ENCODE results near the gene CTBP1.
A peak's percentile ranks its signal among the peaks of the same experiment; 100 is the strongest.

Gene CTBP1

DNA sequence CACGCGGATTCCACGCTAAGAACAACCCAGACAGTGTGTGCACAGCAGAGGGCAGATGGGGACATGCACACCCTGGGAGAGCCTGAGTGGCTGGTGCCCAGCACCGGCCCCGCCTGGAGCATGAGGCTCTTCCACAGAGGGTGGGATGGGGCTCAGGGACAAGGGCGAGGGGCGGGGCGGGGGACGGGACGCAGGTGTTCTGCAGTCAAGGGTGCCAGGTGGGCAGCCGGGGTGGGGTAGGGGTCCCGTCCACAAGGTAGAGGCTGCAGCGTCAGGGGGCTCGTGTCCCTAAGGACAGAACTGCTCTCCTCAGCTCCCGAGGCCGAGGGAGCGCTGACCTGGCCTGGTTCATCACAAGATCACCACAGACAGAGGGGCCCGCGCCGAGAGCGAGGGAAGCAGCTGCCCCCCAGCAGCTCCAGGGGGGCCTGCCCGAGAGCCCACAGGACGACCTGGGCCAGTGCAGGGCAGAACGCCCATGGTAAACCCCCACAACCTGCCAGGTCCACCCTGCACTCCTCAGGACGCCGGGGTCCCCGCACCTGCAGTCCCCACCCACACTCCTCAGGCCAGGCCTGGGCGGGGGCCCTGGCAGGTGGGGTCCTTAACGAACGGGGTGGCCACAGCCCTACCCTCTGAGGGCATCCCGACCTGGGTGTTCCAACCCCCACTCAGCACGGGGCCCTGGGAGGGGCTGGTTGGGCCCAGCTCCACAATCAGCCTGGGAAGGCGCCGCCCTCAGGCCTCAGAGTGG is 26.7 kb downstream of the CTBP1 start:
- DNase-seq: no peak

- DNase-seq: no peak
Observed at GRCh38 chr4:1221155-1221870, 27.6 kb downstream of the CTBP1 start.

DNA sequence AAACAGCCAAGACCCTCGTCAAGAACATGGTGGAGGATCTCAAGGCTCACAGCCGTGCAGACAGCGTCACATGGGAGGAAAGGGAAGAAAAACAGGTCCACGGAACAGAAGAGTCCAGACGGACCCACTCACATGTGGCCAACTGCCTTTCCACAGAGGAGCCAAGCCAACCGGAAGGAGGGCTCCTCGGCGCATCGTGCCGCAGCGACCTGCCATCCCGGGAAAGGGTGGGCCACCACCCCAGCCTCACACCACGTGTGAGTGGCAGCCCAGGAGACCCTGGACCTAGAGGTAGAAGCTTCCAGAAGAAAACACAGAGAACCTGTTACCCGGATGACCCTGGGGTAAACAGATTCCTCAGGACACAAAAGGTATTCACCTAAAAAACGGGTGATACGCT is 28.4 kb downstream of the CTBP1 start:
- no peak for DNase-seq

GRCh38 chr4:1219566-1219950 is 29.4 kb downstream of the CTBP1 start:
- no peak for DNase-seq

DNA sequence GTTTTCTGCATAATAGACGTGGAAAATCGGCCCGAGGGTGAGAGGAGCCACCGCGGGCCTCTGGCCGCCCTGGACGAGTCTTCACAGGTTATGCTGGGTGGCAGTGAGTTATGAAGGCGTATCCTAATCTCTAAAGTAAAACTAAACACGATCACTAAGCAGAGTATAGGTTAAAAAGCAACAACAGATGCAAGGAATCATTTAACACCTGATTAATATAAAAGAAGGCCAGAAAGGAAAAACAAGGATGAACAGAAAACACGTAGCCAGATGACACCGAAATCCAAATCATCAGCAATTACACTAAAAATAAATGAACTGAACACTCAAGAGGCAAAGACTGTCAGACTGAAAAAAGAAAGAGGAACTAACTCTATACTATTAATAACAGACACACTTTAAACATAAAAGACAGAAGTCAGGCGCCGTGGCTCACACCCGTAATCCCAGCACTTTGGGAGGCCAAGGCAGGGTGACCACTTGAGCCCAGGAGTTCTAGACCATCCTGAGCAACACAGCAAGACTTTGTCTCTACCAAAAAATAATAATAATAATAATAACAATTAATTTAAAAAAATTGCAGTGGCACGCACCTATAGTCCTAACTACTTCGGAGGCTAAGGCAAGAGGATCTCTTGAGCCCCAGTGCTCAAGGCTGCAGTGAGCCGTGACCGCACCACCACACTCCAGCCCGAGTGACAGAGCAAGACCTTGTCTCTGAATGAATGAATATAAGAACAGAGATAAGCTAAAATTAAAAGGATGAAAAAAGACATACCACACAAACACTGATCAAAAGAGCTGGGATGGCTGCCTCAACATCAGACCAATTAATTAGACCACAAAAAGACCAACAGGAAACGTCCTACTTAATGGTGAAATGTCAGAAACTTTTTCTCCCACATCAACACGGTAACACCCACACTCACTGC is 30.0 kb downstream of the CTBP1 start:
- DNase-seq: no peak

DNA sequence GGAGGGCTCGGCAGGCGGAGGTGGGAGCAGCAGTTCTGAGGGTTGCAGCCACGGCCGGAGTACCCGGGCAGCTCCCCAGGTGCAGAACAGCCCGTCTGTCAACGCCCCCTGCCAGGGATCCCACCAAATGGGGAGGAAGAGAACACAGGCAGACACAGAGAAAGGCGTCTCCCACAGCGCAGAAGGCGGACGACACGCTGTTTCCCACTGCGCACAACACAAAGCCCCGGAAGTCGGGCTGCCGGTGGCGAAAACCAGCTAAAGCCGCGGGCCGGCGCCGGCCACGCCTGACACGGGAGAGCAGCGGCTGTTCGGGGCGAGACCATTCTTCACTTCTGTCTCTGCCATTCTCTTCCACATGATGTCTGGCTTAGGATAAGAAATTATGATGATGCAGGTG is 31.6 kb downstream of the CTBP1 start:
- DNase-seq: no peak

- peak; percentile 72 for DNase-seq
Observed at GRCh38 chr4:1216869-1217294, 32.0 kb downstream of the CTBP1 start.

GRCh38 chr4:1216076-1216614 is 32.8 kb downstream of the CTBP1 start:
- DNase-seq: no peak

DNA sequence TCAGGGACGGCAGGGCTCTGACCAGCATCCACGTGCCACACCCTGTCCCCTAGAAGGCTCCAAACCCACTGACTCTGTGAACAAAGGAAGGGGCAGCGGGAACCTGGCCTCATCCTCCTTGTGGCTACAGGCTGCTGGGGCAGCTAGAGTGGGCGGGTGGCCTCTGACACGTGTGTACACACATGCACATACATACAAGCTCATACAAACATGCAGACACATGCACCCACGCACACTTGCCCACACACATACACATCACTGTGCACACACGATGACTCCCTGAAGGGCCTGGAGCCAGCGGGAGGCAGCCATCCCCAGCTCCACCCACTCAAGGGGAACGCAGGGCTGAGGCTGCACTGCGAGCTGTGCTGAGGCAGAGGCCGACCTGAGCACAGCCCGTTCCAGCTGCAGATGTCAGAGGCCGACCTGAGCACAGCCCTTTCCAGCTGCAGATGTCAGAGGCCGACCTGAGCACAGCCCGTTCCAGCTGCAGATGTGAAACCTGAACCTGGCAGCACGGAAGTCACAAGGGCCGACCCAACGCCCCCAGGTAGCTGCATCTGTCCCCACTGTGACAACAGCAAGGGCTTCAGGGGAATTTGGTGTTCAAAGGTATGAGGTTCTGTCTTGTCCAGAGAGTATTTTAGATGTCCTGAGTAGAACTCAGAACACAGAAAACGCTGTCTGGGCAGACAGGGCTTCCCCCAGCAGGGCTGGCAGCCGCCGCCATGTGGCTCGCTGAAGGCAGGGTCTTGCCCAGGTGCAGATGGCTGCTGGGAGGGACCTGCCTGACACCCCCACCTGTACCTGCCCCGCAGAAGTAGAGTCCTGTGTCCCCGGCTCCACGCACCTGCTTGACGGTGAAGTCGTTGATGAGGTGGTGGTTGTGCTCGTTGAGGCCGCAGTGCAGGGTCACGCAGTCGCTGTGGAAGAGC is 33.5 kb downstream of the CTBP1 start:
- DNase-seq: no peak

GRCh38 chr4:1214101-1215095 is 34.5 kb downstream of the CTBP1 start:
- DNase-seq: no peak

DNA sequence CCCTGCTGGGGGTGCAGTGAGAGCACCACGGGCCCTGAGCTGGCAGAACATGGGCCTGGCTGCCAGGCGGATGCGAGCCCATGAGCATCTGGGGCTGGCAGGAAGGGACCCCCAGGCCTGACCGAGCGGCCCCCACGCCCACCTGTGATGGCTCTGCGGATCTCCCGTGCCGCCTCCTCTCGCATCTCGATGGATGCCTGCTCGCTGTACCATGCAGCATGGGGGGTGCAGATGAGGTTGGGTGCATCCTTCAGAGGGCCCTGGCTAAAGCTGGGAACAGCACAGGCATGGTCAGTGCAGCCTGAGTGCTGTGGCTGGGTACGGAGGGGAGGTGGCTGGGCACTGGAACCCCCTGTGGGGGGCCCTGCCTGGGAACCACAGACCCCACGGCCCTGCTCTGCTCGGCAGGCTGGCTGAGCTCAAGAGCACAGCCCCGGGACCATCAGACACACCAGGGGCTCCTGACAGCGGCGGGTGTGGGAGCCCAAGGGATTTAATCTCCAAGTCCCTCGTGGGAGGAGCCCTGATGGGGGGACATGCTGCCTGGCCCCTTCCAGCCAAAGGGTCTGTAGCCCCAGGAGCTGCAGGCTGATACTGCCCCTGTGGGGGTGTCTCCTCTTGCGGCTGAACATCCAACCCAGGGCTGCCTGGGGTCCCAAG is 35.5 kb downstream of the CTBP1 start:
- no peak for DNase-seq

GRCh38 chr4:1212546-1213335 is 36.2 kb downstream of the CTBP1 start:
- no peak for DNase-seq

DNA sequence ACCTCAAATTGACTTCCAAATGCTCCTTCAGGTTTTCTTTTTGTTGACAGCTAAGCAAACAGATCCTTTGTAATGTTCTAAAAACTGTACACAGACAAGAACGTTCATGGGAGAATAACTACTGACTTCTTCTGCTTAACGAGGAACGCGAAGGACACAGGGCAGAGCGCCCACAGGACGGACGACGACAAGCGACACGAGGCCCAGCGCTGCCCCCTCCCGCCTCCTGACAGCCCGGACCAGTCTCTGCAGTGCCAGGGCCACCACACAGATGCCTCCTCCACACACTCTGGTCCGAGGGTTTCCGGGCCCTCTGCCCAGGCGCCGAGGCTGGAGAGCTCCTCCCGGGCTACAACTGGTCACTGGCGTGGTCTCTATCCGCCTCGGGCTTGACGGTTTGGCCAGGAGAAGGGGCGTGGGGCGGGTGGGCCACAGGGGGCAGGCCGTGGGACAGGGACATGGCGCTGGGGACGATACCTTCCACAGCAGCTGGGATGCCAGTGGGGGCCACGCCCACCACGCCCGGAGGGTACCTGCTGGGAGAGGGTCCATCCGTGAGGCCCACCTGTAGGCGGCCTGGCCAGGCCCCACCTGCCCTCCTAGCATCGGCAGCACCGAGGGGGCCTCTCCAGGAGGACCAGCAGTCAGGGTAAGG is 36.9 kb downstream of the CTBP1 start:
- DNase-seq: no peak

DNA sequence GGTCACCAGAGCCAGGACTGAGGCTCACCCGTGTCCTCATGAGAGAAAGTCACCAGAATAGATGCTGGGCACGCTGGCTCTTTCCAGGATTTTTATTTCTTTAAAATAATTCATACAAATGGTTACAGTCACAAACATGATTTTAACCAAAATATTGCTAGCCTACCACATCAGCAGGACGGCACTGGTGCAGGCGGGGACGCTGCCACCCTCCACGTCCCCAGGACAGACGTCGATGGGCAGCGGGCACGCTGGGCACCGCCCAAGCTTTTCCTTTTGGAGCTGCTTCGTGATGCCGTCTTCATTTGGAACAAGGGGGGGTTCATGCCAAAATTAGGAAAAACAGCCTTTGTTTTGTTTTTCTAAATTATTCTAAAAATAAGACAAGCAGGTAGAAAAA is 37.6 kb downstream of the CTBP1 start:
- no peak for DNase-seq

GRCh38 chr4:1210971-1211370 is 38.0 kb downstream of the CTBP1 start:
- DNase-seq: no peak

DNA sequence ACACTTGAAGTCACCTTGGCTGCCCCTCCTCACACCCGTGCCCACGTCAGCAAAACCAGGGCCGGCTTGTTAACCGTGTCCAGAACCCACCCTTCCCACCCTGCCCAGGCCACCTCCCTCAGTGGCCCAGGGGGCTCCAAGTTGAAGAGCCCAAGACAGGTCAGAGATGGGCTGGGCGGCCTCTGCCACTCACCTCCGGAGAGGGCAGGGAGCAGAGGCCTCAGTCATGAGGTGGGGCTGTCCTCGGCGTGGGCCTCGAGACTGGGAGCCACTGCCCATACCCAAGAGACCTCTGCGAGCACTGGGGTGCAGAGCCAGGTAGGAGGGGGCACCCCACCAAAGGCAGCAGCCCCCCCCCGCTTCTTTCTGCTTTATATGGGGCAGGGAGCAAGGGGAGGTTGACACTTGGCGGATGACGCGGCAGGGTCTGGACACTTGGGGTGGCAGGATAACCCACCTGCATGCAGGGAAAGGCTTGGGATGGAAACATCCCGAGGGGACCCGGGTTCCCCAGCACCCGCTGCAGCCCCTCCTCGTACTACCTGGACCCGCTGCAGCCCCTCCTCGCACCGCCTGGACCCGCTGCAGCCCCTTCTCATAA is 38.6 kb downstream of the CTBP1 start:
- DNase-seq: no peak

- DNase-seq: no peak
Observed at GRCh38 chr4:1209821-1210220, 39.1 kb downstream of the CTBP1 start.

DNA sequence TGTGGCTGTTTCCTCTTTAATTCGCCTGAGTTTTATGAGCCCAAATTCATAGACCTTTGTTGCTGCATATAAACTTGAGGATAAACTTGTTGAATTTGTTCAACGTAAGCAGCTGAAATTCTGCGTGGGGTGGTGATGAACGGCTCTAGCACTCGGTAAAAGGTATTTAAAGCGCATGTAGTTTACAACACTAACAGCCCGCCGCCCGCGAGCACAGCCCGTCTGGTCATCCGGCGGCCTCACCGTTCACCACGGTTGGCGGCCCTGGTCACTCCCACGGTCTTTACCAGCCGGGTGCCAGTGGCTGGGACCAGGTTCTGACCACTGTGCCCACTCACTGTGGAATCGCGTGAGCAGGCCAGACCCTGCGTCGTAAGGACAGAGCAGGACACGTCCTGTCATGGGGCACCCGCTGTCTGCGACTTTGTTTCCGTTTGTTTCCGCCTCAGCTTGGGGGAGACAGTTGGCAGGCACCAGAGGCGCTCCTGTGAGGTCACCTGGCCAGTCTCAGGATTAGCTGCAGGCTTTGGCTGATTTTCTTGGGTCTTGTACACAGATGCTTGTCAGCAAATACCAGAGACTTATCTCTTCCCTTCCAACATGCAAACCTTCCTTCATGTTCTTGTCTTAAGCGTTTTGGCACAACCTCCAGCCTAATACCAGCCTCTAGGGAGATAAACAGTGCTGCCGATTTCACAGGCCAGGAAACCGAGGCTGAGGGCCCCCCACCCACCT is 39.8 kb downstream of the CTBP1 start:
- DNase-seq: no peak
